KMS-11 (cell line): ENCODE measurements around the gene PMF1.
A peak's percentile ranks its signal among the peaks of the same experiment; 100 is the strongest.
"Not testable (repeated sequence)": the region's sequence is repeated elsewhere in the genome, so short reads cannot be mapped to it uniquely, and the experiment has no call there.

ENCODE experiments used
- H2AFZ ChIP-seq: fragments of 200-600 bp; sonication (generic); 2 replicates; pipeline ENCODE4 v1.6.1; 2016; ENCODE audit warnings: antibody characterized with exemption, mixed run types, low read depth
- H3K27ac ChIP-seq: fragments of 200-600 bp; sonication (generic); 2 replicates; pipeline ENCODE4 v1.6.1; 2016; ENCODE audit warnings: mild to moderate bottlenecking, mixed run types
- H3K27me3 ChIP-seq: fragments of 200-600 bp; sonication (generic); 2 replicates; pipeline ENCODE4 v1.6.1; 2017; ENCODE audit warnings: mild to moderate bottlenecking, low read depth, mixed run types, moderate library complexity; ENCODE audit not compliant: insufficient read depth
- H3K36me3 ChIP-seq: fragments of 200-600 bp; sonication (generic); 2 replicates; pipeline ENCODE4 v1.6.1; 2017; ENCODE audit warnings: mild to moderate bottlenecking, mixed run types; ENCODE audit not compliant: insufficient read depth
- H3K4me1 ChIP-seq: fragments of 200-600 bp; sonication (generic); 2 replicates; pipeline ENCODE4 v1.6.1; 2016; ENCODE audit warnings: mild to moderate bottlenecking, low read depth, mixed run types; ENCODE audit not compliant: poor library complexity, severe bottlenecking
- H3K4me2 ChIP-seq: fragments of 200-600 bp; sonication (generic); 2 replicates; pipeline ENCODE4 v1.7.0; 2016; ENCODE audit warnings: mild to moderate bottlenecking, mixed run types
- H3K4me3 ChIP-seq: fragments of 200-600 bp; sonication (generic); IDR thresholded peaks from 2 replicates; pipeline ENCODE4 v1.6.1; 2017; ENCODE audit warnings: low read depth, low read length, mixed read lengths; ENCODE audit not compliant: insufficient read depth
- H3K79me2 ChIP-seq: fragments of 200-600 bp; sonication (generic); 2 replicates; pipeline ENCODE4 v1.6.1; 2016; ENCODE audit warnings: low read depth, mixed run types; ENCODE audit not compliant: insufficient read depth
- H3K9ac ChIP-seq: fragments of 200-600 bp; sonication (generic); 2 replicates; pipeline ENCODE4 v1.6.1; 2016; ENCODE audit warnings: mild to moderate bottlenecking, mixed run types
- H4K20me1 ChIP-seq: fragments of 200-600 bp; sonication (generic); 2 replicates; pipeline ENCODE4 v1.6.1; 2016; ENCODE audit warnings: mild to moderate bottlenecking, mixed run types; ENCODE audit not compliant: insufficient read depth
- TF ChIP-seq, protein P1 (sequence below): fragments of 200-600 bp; sonication (generic); conservative IDR thresholded peaks from 2 replicates; pipeline ENCODE4 v1.6.1; 2017; ENCODE audit warnings: low read depth, mild to moderate bottlenecking, antibody characterized with exemption, low read length, moderate library complexity, mixed read lengths

Gene PMF1

DNA sequence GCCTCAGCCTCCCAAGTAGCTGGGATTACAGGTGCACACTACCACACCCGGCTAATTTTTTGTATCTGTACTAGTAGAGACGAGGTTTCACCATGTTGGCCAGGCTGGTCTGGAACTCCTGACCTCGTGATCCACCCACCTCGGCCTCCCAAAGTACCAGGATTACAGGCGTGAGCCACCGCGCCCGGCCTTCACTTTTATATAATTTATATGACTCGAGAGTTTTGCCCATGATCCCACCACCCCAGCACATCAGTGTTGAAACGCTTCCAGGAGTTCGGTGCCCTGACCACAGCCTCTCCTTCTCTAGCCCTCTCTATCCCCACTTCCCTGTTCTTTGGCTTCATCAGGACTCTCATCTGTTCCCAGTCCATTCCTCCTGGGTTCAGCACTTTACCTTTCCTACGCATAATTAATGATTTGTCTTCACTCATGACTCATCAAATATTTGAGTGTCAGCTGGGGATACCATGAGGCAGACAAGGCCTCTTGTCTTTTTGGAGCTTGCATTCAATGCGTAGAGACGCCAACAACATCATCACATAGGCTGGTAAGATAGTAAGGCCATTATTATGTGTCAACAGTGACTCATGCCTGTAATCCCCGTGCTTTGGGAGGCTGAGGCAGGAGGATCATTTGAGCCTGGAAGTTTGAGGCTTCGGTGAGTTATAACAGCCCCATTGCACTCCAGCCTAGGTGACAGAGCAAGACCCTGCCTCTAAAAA is 1.4 kb downstream of the PMF1 start:
- Histone ChIP-seq H3K4me1 (peaks cover 34% of the 10 kb centered on the region), H3K27me3 (no peaks in the 10 kb centered on the region), H3K27ac (peak overlapping the region; percentile 75; the same call in 1 of the 2 replicates), H3K79me2 (peaks cover 24% of the 10 kb centered on the region; the same call in 1 of the 2 replicates), H2AFZ (no peak overlapping the region), H4K20me1 (no peaks in the 10 kb centered on the region), H3K4me2 (peak overlapping the region; percentile 70), H3K36me3 (no peaks in the 10 kb centered on the region), H3K9ac (peak overlapping the region; percentile 84), H3K4me3 (peak overlapping the region; percentile 99)
- TF ChIP-seq, protein P1, sequence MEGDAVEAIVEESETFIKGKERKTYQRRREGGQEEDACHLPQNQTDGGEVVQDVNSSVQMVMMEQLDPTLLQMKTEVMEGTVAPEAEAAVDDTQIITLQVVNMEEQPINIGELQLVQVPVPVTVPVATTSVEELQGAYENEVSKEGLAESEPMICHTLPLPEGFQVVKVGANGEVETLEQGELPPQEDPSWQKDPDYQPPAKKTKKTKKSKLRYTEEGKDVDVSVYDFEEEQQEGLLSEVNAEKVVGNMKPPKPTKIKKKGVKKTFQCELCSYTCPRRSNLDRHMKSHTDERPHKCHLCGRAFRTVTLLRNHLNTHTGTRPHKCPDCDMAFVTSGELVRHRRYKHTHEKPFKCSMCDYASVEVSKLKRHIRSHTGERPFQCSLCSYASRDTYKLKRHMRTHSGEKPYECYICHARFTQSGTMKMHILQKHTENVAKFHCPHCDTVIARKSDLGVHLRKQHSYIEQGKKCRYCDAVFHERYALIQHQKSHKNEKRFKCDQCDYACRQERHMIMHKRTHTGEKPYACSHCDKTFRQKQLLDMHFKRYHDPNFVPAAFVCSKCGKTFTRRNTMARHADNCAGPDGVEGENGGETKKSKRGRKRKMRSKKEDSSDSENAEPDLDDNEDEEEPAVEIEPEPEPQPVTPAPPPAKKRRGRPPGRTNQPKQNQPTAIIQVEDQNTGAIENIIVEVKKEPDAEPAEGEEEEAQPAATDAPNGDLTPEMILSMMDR, result no peak

DNA sequence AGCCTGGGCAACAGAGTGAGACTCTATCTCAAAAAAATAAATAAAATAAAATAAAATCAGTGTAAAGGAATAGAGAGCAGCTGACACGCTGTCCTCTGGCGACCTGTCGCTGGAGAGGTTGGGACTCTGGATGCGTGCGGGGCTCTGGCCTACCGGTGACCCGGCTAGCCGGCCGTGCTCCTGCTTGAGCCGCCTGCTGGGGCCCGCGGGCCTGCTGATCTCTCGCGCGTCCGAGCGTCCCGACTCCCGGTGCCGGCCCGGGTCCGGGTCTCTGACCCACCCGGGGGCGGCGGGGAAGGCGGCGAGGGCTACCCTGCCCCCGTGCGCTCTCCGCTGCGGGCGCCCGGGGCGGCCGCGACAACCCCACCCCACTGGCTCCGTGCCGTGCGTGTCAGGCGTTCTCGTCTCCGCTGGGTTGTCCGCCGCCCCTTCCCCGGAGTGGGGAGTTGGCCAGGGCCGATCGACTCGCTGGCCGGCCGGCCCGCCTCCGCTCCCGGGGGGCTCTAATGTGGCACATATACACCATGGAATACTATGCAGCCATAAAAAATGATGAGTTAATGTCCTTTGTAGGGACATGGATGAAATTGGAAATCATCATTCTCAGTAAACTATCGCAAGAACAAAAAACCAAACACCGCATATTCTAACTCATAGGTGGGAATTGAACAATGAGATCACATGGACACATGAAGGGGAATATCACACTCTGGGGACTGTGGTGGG is 3.7 kb downstream of the PMF1 start:
- not testable (repeated sequence) for H3K27ac ChIP-seq, H3K9ac ChIP-seq, H3K4me3 ChIP-seq, H3K4me2 ChIP-seq, H2AFZ ChIP-seq, H4K20me1 ChIP-seq, H3K36me3 ChIP-seq, H3K27me3 ChIP-seq
- H3K79me2 ChIP-seq, result peaks cover 37% of the 10 kb centered on the region; the same call in 1 of the 2 replicates
- H3K4me1 ChIP-seq, result peaks cover 44% of the 10 kb centered on the region

DNA sequence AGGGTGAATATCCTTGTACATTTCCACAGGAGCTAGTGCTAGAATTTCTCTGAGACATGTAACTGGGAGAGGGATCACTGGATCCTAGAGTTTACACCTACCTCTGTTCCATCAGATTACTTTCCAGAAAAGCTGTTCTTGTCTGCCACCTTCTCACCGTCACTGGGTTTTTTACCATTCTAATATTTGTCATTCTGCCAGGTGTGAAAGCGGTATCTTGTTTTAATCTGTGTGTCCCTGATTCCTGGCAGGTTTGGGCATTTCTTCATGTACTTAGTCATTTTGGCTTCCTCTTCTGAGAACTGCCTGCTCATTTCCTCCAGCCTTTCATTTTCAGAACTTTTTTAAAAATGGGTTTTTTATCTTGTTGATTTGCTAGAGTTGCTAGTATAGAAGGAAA is 5.1 kb downstream of the PMF1 start:
- TF ChIP-seq, protein P1, result no peak
- Histone ChIP-seq H3K4me3 (no peak overlapping the region), H3K27ac (peak overlapping the region; percentile 4; the same call in 1 of the 2 replicates), H3K4me2 (peak overlapping the region; percentile 7; the same call in 1 of the 2 replicates), H3K79me2 (peaks cover 37% of the 10 kb centered on the region; the same call in 1 of the 2 replicates), H4K20me1 (no peaks in the 10 kb centered on the region), H3K9ac (no peak overlapping the region), H3K27me3 (no peaks in the 10 kb centered on the region), H3K36me3 (no peaks in the 10 kb centered on the region), H2AFZ (no peak overlapping the region), H3K4me1 (peaks cover 50% of the 10 kb centered on the region)

DNA sequence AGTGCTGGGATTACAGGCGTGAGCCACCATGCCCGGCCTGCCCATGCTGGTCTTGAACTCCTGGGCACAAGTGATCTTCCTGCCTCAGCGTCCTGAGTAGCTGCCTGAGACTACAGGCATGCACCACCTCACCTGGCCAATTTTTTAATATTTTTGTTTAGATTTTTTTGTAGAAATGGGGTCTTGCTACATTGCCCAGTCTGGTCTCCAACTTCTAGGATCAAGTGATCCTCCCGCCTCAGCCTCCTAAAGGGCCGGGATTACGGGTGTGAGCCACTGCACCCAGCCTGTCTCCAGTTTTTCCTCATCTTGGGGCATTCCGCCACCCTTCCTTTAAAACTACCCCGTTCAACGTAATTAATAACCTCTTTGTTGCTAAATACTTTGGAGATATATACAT is 7.4 kb downstream of the PMF1 start:
- Histone ChIP-seq H3K27ac (no peak overlapping the region), H2AFZ (no peak overlapping the region), H3K4me1 (peaks cover 63% of the 10 kb centered on the region), H3K27me3 (no peaks in the 10 kb centered on the region), H3K36me3 (no peaks in the 10 kb centered on the region), H3K4me3 (no peak overlapping the region), H3K9ac (no peak overlapping the region), H3K4me2 (no peak overlapping the region), H4K20me1 (no peaks in the 10 kb centered on the region), H3K79me2 (peaks cover 25% of the 10 kb centered on the region; the same call in 1 of the 2 replicates)
- TF ChIP-seq, protein P1, result no peak
